ENCODE results near the gene CD81.
"Not testable (repeated sequence)": the region's sequence is repeated elsewhere in the genome, so short reads cannot be mapped to it uniquely, and the experiment has no call there.

Gene CD81

DNA sequence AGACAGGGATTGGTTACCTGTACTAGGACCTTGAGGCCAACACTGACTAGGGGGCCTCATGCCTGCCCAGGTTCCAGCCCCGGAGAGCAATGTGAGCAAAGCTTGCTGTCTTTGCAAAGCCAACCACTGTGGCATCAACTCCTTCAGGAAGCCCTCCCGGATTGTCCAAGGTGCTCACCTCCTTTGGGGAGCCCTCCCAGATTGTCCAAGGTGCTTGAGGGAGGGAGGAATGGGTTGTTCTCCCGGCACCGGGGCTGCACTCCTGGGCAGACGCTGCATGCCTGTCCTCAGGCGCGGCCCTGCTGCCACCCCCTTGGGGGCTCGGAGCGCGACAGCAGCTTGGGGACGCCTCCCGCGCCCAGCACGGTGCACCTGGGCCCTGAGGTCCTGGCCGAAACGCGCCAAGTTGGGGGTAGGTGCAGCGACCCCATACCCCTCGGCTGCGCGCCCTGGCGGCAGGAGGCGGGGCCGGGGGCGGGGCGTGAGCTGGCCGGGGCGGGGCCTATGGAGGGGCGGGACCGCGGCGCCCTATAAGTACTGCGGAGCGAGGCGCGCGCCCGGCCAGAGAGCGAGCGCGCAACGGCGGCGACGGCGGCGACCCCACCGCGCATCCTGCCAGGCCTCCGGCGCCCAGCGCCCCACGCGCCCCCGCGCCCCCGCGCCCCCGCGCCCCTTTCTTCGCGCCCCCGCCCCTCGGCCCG is at the start of gene CD81:
Gene CD81, plus strand, starts transcription at position 560 of the 701 bp plus-strand sequence. CDS start 240 bp downstream, outside the sequence.
- H3K4me3 ChIP-seq (ENCODE audit: low read depth, low read length): peak within 1 kb of the TSS; percentile 70
- DNase-seq (ENCODE audit: low read depth): peak; percentile 50
- TF ChIP-seq MYC (IDR thresholded peaks at IDR 0.05; ENCODE audit: low read depth, low read length) (no peak), POLR2A (IDR thresholded peaks at IDR 0.05; ENCODE audit: extremely low read depth, insufficient read length) (peak; percentile 72)

GRCh38 chr11:2328021-2328420 is 49.1 kb upstream of the CD81 start:
- no peak overlapping the region for H3K4me3 ChIP-seq (ENCODE audit: low read depth, low read length)
- TF ChIP-seq MYC (IDR thresholded peaks at IDR 0.05; ENCODE audit: low read depth, low read length) (no peak), POLR2A (IDR thresholded peaks at IDR 0.05; ENCODE audit: extremely low read depth, insufficient read length) (no peak), MAX (IDR thresholded peaks at IDR 0.05; ENCODE audit: low read depth, low read length) (no peak)
- TF ChIP-seq, protein P1, sequence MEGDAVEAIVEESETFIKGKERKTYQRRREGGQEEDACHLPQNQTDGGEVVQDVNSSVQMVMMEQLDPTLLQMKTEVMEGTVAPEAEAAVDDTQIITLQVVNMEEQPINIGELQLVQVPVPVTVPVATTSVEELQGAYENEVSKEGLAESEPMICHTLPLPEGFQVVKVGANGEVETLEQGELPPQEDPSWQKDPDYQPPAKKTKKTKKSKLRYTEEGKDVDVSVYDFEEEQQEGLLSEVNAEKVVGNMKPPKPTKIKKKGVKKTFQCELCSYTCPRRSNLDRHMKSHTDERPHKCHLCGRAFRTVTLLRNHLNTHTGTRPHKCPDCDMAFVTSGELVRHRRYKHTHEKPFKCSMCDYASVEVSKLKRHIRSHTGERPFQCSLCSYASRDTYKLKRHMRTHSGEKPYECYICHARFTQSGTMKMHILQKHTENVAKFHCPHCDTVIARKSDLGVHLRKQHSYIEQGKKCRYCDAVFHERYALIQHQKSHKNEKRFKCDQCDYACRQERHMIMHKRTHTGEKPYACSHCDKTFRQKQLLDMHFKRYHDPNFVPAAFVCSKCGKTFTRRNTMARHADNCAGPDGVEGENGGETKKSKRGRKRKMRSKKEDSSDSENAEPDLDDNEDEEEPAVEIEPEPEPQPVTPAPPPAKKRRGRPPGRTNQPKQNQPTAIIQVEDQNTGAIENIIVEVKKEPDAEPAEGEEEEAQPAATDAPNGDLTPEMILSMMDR (IDR thresholded peaks at IDR 0.05; ENCODE audit: low read depth, low read length): no peak
- no peak for DNase-seq (ENCODE audit: low read depth)

GRCh38 chr11:2328656-2329354 is 48.3 kb upstream of the CD81 start:
- H3K4me3 ChIP-seq (ENCODE audit: low read depth, low read length): no peak overlapping the region
- TF ChIP-seq MAX (IDR thresholded peaks at IDR 0.05; ENCODE audit: low read depth, low read length) (no peak), POLR2A (IDR thresholded peaks at IDR 0.05; ENCODE audit: extremely low read depth, insufficient read length) (no peak), MYC (IDR thresholded peaks at IDR 0.05; ENCODE audit: low read depth, low read length) (no peak)
- TF ChIP-seq, protein P1 (IDR thresholded peaks at IDR 0.05; ENCODE audit: low read depth, low read length): no peak
- DNase-seq (ENCODE audit: low read depth): no peak

DNA sequence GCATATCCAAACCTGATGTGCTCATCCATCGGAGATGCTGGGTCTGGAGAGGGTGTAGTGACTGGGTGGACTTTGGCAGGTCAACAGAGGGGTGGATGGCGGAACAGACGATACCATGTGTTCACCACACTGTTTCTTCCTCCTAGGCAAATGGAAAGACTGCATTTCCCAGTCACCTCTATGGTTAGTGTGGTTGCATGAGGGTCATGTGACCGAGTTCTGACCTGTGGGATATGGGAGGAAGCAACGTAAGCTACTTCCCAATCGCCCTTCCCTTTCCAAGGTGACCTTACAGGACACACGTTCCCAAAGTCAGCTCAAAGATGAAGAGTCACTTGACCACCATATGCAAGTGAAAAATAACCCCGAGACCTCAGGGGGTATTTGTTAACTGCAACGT is 47.6 kb upstream of the CD81 start:
- no peak for DNase-seq (ENCODE audit: low read depth)
- TF ChIP-seq MYC (IDR thresholded peaks at IDR 0.05; ENCODE audit: low read depth, low read length): no peak
- no peak for TF ChIP-seq MAX (IDR thresholded peaks at IDR 0.05; ENCODE audit: low read depth, low read length)
- TF ChIP-seq, protein P1 (IDR thresholded peaks at IDR 0.05; ENCODE audit: low read depth, low read length): no peak
- TF ChIP-seq POLR2A (IDR thresholded peaks at IDR 0.05; ENCODE audit: extremely low read depth, insufficient read length): no peak
- H3K4me3 ChIP-seq (ENCODE audit: low read depth, low read length): no peak overlapping the region

- no peak for DNase-seq (ENCODE audit: low read depth)
- H3K4me3 ChIP-seq (ENCODE audit: low read depth, low read length): no peak overlapping the region
- TF ChIP-seq, protein P1 (IDR thresholded peaks at IDR 0.05; ENCODE audit: low read depth, low read length): no peak
- TF ChIP-seq MYC (IDR thresholded peaks at IDR 0.05; ENCODE audit: low read depth, low read length) (no peak), POLR2A (IDR thresholded peaks at IDR 0.05; ENCODE audit: extremely low read depth, insufficient read length) (no peak), MAX (IDR thresholded peaks at IDR 0.05; ENCODE audit: low read depth, low read length) (no peak)
Measured at GRCh38 chr11:2330696-2331095, 46.4 kb upstream of the CD81 start.

DNA sequence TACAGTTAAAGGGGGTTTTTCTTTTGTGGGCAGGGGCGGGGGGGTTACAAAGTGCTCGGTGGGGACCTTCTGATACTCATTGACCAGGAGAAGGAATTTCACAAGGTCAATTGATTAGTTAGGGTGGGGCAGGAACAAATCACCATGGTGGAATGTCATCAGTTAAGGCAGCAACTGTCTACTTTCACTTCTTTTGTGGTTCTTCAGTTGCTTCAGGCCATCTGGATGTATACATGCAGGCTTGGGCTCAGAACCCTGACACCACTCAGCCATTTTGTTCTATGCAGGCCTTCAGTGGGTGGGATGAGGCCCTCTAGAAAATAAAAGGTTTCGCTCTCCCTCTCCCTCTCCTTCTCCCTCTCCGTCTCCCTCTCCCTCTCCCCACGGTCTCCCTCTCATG is 45.7 kb upstream of the CD81 start:
- no peak for DNase-seq (ENCODE audit: low read depth)
- H3K4me3 ChIP-seq (ENCODE audit: low read depth, low read length): no peak overlapping the region

GRCh38 chr11:2332569-2332968 is 44.5 kb upstream of the CD81 start:
- not testable (repeated sequence) for H3K4me3 ChIP-seq (ENCODE audit: low read depth, low read length); DNase-seq (ENCODE audit: low read depth)

More for the DNA sequence above, 45.7 kb upstream of the CD81 start:
- TF ChIP-seq POLR2A (IDR thresholded peaks at IDR 0.05; ENCODE audit: extremely low read depth, insufficient read length) (no peak), MAX (IDR thresholded peaks at IDR 0.05; ENCODE audit: low read depth, low read length) (no peak), MYC (IDR thresholded peaks at IDR 0.05; ENCODE audit: low read depth, low read length) (no peak)
- TF ChIP-seq, protein P1 (IDR thresholded peaks at IDR 0.05; ENCODE audit: low read depth, low read length): no peak

- not testable (repeated sequence) for DNase-seq (ENCODE audit: low read depth); H3K4me3 ChIP-seq (ENCODE audit: low read depth, low read length)
Measured at GRCh38 chr11:2333486-2334205, 43.5 kb upstream of the CD81 start.

GRCh38 chr11:2335286-2335685 is 41.8 kb upstream of the CD81 start:
- not testable (repeated sequence) for H3K4me3 ChIP-seq (ENCODE audit: low read depth, low read length); DNase-seq (ENCODE audit: low read depth)
